Subcutaneous abdominal adipose tissue (tissue), 5 donors: Measurements from ENCODE around the gene UPF3A.
"Not testable (repeated sequence)": the region's sequence is repeated elsewhere in the genome, so short reads cannot be mapped to it uniquely, and the experiment has no call there.

Experiments
- H3K27ac ChIP-seq: one replicate; pipeline ENCODE4 v1.7.0; 2013; ENCODE audit warnings: low read depth, mild to moderate bottlenecking, inconsistent platforms, low read length, moderate library complexity
- H3K27me3 ChIP-seq, 5 donors: one replicate each; pipeline ENCODE4 v1.7.0; 2013; ENCODE audit warnings: low read length in 5 of 5, inconsistent platforms in 1 of 5; ENCODE audit not compliant: control insufficient read depth in 5 of 5, insufficient read depth in 4 of 5
- H3K36me3 ChIP-seq, 5 donors: one replicate each; pipeline ENCODE4 v1.7.0; 2013; ENCODE audit warnings: low read length in 5 of 5; ENCODE audit not compliant: control insufficient read depth in 5 of 5, insufficient read depth in 5 of 5
- H3K4me1 ChIP-seq, 5 donors: one replicate each; pipeline ENCODE4 v1.7.0; 2013; ENCODE audit warnings: low read length in 5 of 5, mild to moderate bottlenecking in 3 of 5, moderate library complexity in 1 of 5; ENCODE audit not compliant: control insufficient read depth in 5 of 5, insufficient read depth in 5 of 5
- H3K4me3 ChIP-seq, 5 donors: one replicate each; pipeline ENCODE4 v1.7.0; 2013; ENCODE audit warnings: low read length in 5 of 5, low read depth in 1 of 5
- H3K9ac ChIP-seq, 5 donors: one replicate each; pipeline ENCODE4 v1.7.0; 2013; ENCODE audit warnings: low read length in 5 of 5, mild to moderate bottlenecking in 4 of 5, moderate library complexity in 3 of 5
- H3K9me3 ChIP-seq, 5 donors: one replicate each; pipeline ENCODE4 v1.7.0; 2013; ENCODE audit warnings: low read length in 5 of 5; ENCODE audit not compliant: control insufficient read depth in 5 of 5
- donor health status: healthy.
- donor health status: healthy.
- donor health status: healthy.
- donor health status: healthy.
- donor health status: healthy.

Gene UPF3A

GRCh38 chr13:114244637-114245036 lies 36.8 kb upstream of the UPF3A start:
- no peaks in the 10 kb centered on the region for H3K27me3 ChIP-seq
- peaks cover 52 to 97% (median 82%) of the 10 kb centered on the region in 5 donors for H3K36me3 ChIP-seq
- no peak overlapping the region for H3K27ac ChIP-seq
- H3K4me1 ChIP-seq = no peaks in the 10 kb centered on the region
- no peak overlapping the region for H3K9ac ChIP-seq
- no peaks in the 10 kb centered on the region for H3K9me3 ChIP-seq
- no peak overlapping the region for H3K4me3 ChIP-seq

GRCh38 chr13:114248011-114248410 lies 33.4 kb upstream of the UPF3A start:
- Histone ChIP-seq H3K9ac (no peak overlapping the region), H3K9me3 (no peaks in the 10 kb centered on the region), H3K27ac (no peak overlapping the region), H3K36me3 (peaks cover 59 to 96% (median 80%) of the 10 kb centered on the region in 5 donors), H3K4me1 (no peaks in the 10 kb centered on the region), H3K4me3 (no peak overlapping the region), H3K27me3 (no peaks in the 10 kb centered on the region)

DNA sequence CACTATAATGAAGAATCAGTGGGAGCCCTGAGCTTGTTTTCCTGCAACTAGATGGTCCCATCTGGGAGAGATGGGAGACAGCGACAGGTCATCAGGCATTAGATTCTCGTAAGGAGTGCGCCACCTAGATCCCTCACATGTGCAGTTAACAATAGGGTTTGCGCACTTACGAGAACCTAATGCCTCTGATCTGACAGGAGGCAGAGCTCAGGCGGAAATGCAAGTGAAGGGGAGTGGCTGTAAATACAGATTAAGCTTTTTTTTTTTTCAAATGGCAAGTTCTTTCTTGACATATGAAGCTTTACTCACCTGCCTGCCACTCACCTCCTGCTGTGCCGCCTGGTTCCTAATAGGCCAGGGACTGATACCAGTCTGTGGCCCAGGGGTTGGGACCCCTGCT lies 32.3 kb upstream of the UPF3A start:
- no peaks in the 10 kb centered on the region for H3K27me3 ChIP-seq
- peaks cover 57 to 93% (median 70%) of the 10 kb centered on the region in 5 donors for H3K36me3 ChIP-seq
- H3K9ac ChIP-seq = no peak overlapping the region
- H3K9me3 ChIP-seq = no peaks in the 10 kb centered on the region
- H3K4me1 ChIP-seq = no peaks in the 10 kb centered on the region
- H3K4me3 ChIP-seq = no peak overlapping the region
- no peak overlapping the region for H3K27ac ChIP-seq

GRCh38 chr13:114251639-114252440 lies 29.6 kb upstream of the UPF3A start:
- not testable (repeated sequence) for H3K27ac ChIP-seq, H3K4me1 ChIP-seq, H3K4me3 ChIP-seq, H3K9ac ChIP-seq, H3K27me3 ChIP-seq, H3K9me3 ChIP-seq
- peaks cover 53 to 92% (median 69%) of the 10 kb centered on the region in 5 donors for H3K36me3 ChIP-seq

GRCh38 chr13:114256547-114256946 lies 24.9 kb upstream of the UPF3A start:
- Histone ChIP-seq H3K4me1 (no peaks in the 10 kb centered on the region), H3K4me3 (no peak overlapping the region), H3K9me3 (no peaks in the 10 kb centered on the region), H3K9ac (no peak overlapping the region), H3K27me3 (no peaks in the 10 kb centered on the region), H3K27ac (no peak overlapping the region), H3K36me3 (peaks cover 64 to 91% (median 70%) of the 10 kb centered on the region in 5 donors)

DNA sequence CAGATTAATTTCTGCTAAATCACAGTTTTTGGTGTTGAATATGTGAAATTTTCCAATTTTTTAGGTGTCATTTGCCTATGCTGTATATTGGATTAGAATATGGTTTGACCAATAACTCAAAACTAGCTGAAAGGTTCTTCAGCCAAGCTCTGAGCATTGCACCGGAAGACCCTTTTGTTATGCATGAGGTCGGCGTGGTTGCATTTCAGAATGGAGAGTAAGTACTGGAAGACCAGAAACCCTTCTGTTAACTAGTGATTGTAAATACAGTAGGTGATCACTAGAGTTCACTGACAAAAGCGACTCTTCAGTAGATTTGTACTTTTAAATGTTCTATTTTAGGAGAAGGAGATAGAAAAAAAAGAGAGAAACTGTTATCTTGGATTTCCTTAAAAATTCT lies 24.4 kb upstream of the UPF3A start:
- Histone ChIP-seq H3K27me3 (no peaks in the 10 kb centered on the region), H3K4me1 (no peaks in the 10 kb centered on the region), H3K36me3 (peaks cover 62 to 90% (median 70%) of the 10 kb centered on the region in 5 donors), H3K27ac (no peak overlapping the region), H3K9me3 (no peaks in the 10 kb centered on the region), H3K9ac (no peak overlapping the region), H3K4me3 (no peak overlapping the region)

DNA sequence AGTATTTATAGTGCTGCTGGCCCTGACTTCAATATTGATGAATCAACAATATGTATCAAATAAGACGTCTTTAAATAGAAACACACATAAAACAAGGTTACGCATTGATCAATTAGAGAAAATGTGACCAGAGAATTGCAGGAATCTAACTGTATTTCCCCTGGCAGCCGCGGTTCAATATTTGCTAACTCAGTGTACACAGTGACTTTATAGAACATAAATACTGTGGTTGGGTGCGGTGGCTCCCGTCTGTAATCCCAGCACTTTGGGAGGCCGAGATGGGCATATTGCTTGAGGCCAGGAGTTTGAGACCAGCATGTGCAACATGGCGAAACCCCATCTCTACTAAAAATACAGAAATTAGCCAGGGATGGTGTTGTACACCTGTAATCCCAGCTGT lies 22.8 kb upstream of the UPF3A start:
- peaks cover 0 to 4% (median 0%) of the 10 kb centered on the region in 5 donors for H3K4me1 ChIP-seq
- H3K9ac ChIP-seq = no peak overlapping the region
- peaks cover 63 to 92% (median 72%) of the 10 kb centered on the region in 5 donors for H3K36me3 ChIP-seq
- H3K9me3 ChIP-seq = no peaks in the 10 kb centered on the region
- no peak overlapping the region for H3K27ac ChIP-seq
- H3K4me3 ChIP-seq = no peak overlapping the region
- no peaks in the 10 kb centered on the region for H3K27me3 ChIP-seq

DNA sequence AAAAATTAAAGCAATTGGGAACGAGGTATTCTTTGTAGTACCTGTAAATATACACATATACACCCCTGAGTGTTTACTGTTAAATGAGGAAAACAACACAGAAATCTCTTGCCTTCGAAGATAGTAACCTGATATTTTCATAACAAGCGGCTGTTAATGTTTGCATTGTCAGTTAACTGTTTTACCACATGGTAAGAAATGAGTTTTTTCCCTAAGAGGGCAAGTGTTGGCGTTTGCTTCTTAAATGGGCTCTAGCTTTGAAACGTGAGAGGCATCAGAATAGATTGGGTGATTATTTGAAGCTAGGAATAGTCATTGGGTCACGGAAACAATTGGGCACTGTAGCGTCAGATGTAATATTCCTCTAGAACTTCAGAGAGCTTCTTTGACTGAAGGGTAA lies 22.0 kb upstream of the UPF3A start:
- no peaks in the 10 kb centered on the region for H3K9me3 ChIP-seq
- no peak overlapping the region for H3K27ac ChIP-seq
- no peak overlapping the region for H3K9ac ChIP-seq
- H3K36me3 ChIP-seq = peaks cover 59 to 93% (median 74%) of the 10 kb centered on the region in 5 donors
- no peak overlapping the region for H3K4me3 ChIP-seq
- H3K4me1 ChIP-seq = peaks cover 0 to 4% (median under 1%) of the 10 kb centered on the region in 5 donors
- H3K27me3 ChIP-seq = no peaks in the 10 kb centered on the region

- H3K9ac ChIP-seq = no peak overlapping the region
- H3K27ac ChIP-seq = no peak overlapping the region
- peaks cover 54 to 92% (median 75%) of the 10 kb centered on the region in 5 donors for H3K36me3 ChIP-seq
- no peaks in the 10 kb centered on the region for H3K27me3 ChIP-seq
- peaks cover 0 to 7% (median 6%) of the 10 kb centered on the region in 5 donors for H3K4me1 ChIP-seq
- H3K9me3 ChIP-seq = no peaks in the 10 kb centered on the region
- no peak overlapping the region for H3K4me3 ChIP-seq
Measured at GRCh38 chr13:114259974-114260373, 21.4 kb upstream of the UPF3A start.

- Histone ChIP-seq H3K27ac (no peak overlapping the region), H3K4me3 (no peak overlapping the region), H3K4me1 (peaks cover 0 to 13% (median 10%) of the 10 kb centered on the region in 5 donors), H3K27me3 (no peaks in the 10 kb centered on the region), H3K9ac (no peak overlapping the region), H3K36me3 (peaks cover 56 to 92% (median 75%) of the 10 kb centered on the region in 5 donors), H3K9me3 (no peaks in the 10 kb centered on the region)
Measured at GRCh38 chr13:114260814-114261213, 20.6 kb upstream of the UPF3A start.
